ENCODE data around the gene EHF.
"Not testable (repeated sequence)": the region's sequence is repeated elsewhere in the genome, so short reads cannot be mapped to it uniquely, and the experiment has no call there.

The EHF gene

GRCh38 chr11:34665077-34665835 is 44.4 kb downstream of the EHF start:
- no peak for DNase-seq (ENCODE audit: low read depth in 2 of 2, low spot score in 1 of 2)

- DNase-seq (ENCODE audit: low read depth in 2 of 2, low spot score in 1 of 2), result no peak
Measured at GRCh38 chr11:34667810-34668582, 47.1 kb downstream of the EHF start.

GRCh38 chr11:34668583-34669053 is 47.7 kb downstream of the EHF start:
- DNase-seq (ENCODE audit: low read depth in 2 of 2, low spot score in 1 of 2), result no peak

GRCh38 chr11:34669458-34669857 is 48.6 kb downstream of the EHF start:
- no peak for DNase-seq (ENCODE audit: low read depth in 2 of 2, low spot score in 1 of 2)

- no peak for DNase-seq (ENCODE audit: low read depth in 2 of 2, low spot score in 1 of 2)
Measured at GRCh38 chr11:34671117-34671516, 50.2 kb downstream of the EHF start.

- DNase-seq (ENCODE audit: low read depth in 2 of 2, low spot score in 1 of 2), result no peak
Measured at GRCh38 chr11:34671946-34672345, 51.1 kb downstream of the EHF start.

GRCh38 chr11:34674038-34674437 is 53.1 kb downstream of the EHF start:
- no peak for DNase-seq (ENCODE audit: low read depth in 2 of 2, low spot score in 1 of 2)

- DNase-seq (ENCODE audit: low read depth in 2 of 2, low spot score in 1 of 2), result no peak
Measured at GRCh38 chr11:34676227-34676626, 55.3 kb downstream of the EHF start.

- no peak for DNase-seq (ENCODE audit: low read depth in 2 of 2, low spot score in 1 of 2)
Measured at GRCh38 chr11:34679681-34680080, 58.8 kb downstream of the EHF start.

- no peak for DNase-seq (ENCODE audit: low read depth in 2 of 2, low spot score in 1 of 2)
Measured at GRCh38 chr11:34680206-34680605, 59.3 kb downstream of the EHF start.

- DNase-seq (ENCODE audit: low read depth in 2 of 2, low spot score in 1 of 2), result no peak
Measured at GRCh38 chr11:34680918-34681586, 60.2 kb downstream of the EHF start.

GRCh38 chr11:34682825-34683224 is 61.9 kb downstream of the EHF start:
- DNase-seq (ENCODE audit: low read depth in 2 of 2, low spot score in 1 of 2), result no peak

- no peak for DNase-seq (ENCODE audit: low read depth in 2 of 2, low spot score in 1 of 2)
Measured at GRCh38 chr11:34683396-34683795, 62.5 kb downstream of the EHF start.

GRCh38 chr11:34685864-34686263 is 65.0 kb downstream of the EHF start:
- DNase-seq (ENCODE audit: low read depth in 2 of 2, low spot score in 1 of 2), result no peak

- not testable (repeated sequence) for DNase-seq (ENCODE audit: low read depth in 2 of 2, low spot score in 1 of 2)
Measured at GRCh38 chr11:34692299-34692698, 71.4 kb downstream of the EHF start.

GRCh38 chr11:34696862-34697261 is 76.0 kb downstream of the EHF start:
- no peak for DNase-seq (ENCODE audit: low read depth in 2 of 2, low spot score in 1 of 2)

- no peak for DNase-seq (ENCODE audit: low read depth in 2 of 2, low spot score in 1 of 2)
Measured at GRCh38 chr11:34706709-34707461, 86.0 kb downstream of the EHF start.

GRCh38 chr11:34707462-34707840 is 86.6 kb downstream of the EHF start:
- DNase-seq (ENCODE audit: low read depth in 2 of 2, low spot score in 1 of 2), result no peak

Measured in stimulated activated CD8-positive, alpha-beta memory T cell treated with anti-CD3 and anti-CD28 coated beads, Interleukin-4, amount 100 ng/mL, for 1 hour (primary cell).